ENCODE data around the gene DPH7. TPM values are rescaled to one million over a fixed set of nuclear protein-coding genes. Genes with fewer than 3 reads are reported as not detected.

The DPH7 gene
- total RNA-seq, 5 donors from 2014 or later (not counting 1 experiment from before 2014, with no cell fraction given): 45.0 to 71.0 (median 66.3) TPM

DNA sequence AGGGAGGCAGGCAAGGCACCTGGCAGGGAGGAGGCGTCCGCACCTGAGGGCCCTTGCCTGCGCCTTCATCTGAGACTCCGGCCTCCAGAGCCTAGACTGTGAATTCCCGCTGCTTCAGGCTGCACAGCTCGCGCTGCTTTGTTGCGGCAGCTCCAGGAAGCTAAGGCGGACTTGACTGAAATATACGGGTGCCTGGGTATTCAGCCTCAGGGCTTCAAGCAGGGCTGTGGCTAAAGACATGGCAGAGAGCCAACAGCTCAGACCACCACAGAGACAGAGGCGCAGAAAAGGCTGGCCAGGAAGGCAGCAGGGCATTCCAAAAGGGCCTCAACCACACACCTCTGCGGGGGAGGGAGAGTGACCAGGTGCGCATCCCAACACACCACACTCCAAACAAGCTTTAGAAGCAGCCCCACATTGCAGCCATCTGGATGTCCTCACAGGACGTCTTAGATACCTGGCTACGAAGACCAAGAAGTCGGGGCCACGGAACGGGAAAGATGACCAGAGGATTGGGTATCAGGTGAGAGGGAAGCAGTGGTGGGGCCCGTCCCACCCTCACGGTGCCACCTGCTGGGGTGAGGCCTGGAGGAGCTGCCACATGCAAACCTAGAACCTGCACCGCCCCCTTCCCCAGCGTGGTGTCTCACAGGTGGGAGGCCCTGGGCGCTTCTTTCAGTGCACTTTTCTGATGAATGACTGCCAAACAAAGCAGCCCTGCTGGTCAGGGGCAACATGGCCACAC lies 1.7 kb upstream of the DPH7 start:
- H3K36me3 ChIP-seq (ENCODE audit: control insufficient read depth in 2 of 2, extremely low read depth in 1 of 2, insufficient read depth in 1 of 2, low read length in 1 of 2): peaks cover 7 to 23% of the 10 kb centered on the region in 2 donors
- H3K4me1 ChIP-seq (ENCODE audit: control insufficient read depth in 1 of 2, extremely low read depth in 1 of 2, insufficient read depth in 2 of 2, low read length in 2 of 2): peaks cover 9 to 32% of the 10 kb centered on the region in 2 experiments
- CTCF ChIA-PET: interaction anchor here (0.5 to 2.5 kb wide), 3 partner anchors 10 to 702 kb away, joined by 3 to 6 read pairs (median 5); partner anchors contain the start of gene ZMYND19 (in 1 of the 2)
- no peak for ATAC-seq (replicated peaks in 1 of 4)
- peaks cover 25 to 33% (median 31%) of the 10 kb centered on the region in 3 donors for H3K4me1 Mint-ChIP-seq
- H3K27ac Mint-ChIP-seq: no peak overlapping the region
- H3K36me3 Mint-ChIP-seq: peaks cover 20% of the 10 kb centered on the region
- H3K9me3 Mint-ChIP-seq: no peaks in the 10 kb centered on the region
- no peaks in the 10 kb centered on the region for H3K27me3 Mint-ChIP-seq
- DNase-seq: no peak
- H3K9me3 ChIP-seq: no peaks in the 10 kb centered on the region
- POLR2A ChIA-PET: no interaction called here
- peak overlapping the region in 1 of 3 donors; percentile 75 for H3K4me3 Mint-ChIP-seq
- no peak overlapping the region for H3K4me3 ChIP-seq (ENCODE audit: control insufficient read depth in 1 of 2, extremely low read depth in 1 of 2, low read length in 1 of 2)
- no peak overlapping the region for H3K27ac ChIP-seq (ENCODE audit: low read length)
- WGBS (ENCODE audit: insufficient coverage): 88% methylated on average over 22 of the region's 23 CpGs
- H3K27me3 ChIP-seq (replicated peaks in 1 of 2; ENCODE audit: control insufficient read depth in 2 of 2, extremely low read depth in 1 of 2, insufficient read depth in 2 of 2, low read length in 1 of 2): no peaks in the 10 kb centered on the region

DNA sequence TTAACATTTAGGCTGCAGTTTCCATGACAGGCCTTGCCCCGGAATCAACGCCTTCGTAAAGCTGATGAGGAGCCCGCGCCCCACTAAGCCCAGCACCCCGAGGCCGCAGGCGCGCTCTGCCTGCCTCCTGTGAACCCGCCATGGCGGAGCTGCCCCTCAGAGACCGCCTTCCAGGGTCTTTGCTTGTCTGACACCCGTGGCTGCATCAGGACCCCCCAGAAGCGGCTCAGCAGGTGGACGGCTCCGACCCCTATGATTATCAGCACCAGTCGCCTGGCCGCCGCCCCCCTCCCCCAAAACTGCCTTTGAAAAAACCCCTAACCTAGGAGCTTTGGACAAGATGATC lies 507 bp upstream of the DPH7 start:
- peaks cover 23% of the 10 kb centered on the region for H3K36me3 Mint-ChIP-seq
- no peaks in the 10 kb centered on the region for H3K9me3 Mint-ChIP-seq
- peak overlapping the region; percentile 57 to 74 for H3K27ac Mint-ChIP-seq
- H3K9me3 ChIP-seq: no peaks in the 10 kb centered on the region
- POLR2A ChIA-PET: no interaction called here
- H3K4me1 Mint-ChIP-seq: peaks cover 32 to 40% (median 37%) of the 10 kb centered on the region in 3 donors
- H3K27me3 Mint-ChIP-seq: no peaks in the 10 kb centered on the region
- H3K4me3 Mint-ChIP-seq: peak overlapping the region; percentile 75 to 79 (median 76)
- H3K36me3 ChIP-seq (ENCODE audit: control insufficient read depth in 2 of 2, extremely low read depth in 1 of 2, insufficient read depth in 1 of 2, low read length in 1 of 2): peaks cover 4 to 23% of the 10 kb centered on the region in 2 donors
- H3K4me3 ChIP-seq (ENCODE audit: control insufficient read depth in 1 of 2, extremely low read depth in 1 of 2, low read length in 1 of 2): peak overlapping the region; percentile 54 to 79
- ATAC-seq (replicated peaks in 1 of 4) (no peak), DNase-seq (no peak)
- H3K27ac ChIP-seq (ENCODE audit: low read length): no peak overlapping the region
- no peaks in the 10 kb centered on the region for H3K27me3 ChIP-seq (replicated peaks in 1 of 2; ENCODE audit: control insufficient read depth in 2 of 2, extremely low read depth in 1 of 2, insufficient read depth in 2 of 2, low read length in 1 of 2)
- CTCF ChIA-PET: interaction anchor here (0.6 to 2.5 kb wide), 8 partner anchors 9 to 255 kb away, joined by 3 to 6 read pairs (median 4); partner anchors contain the start of gene ZMYND19 (in 1 of the 2)
- WGBS (ENCODE audit: insufficient coverage): 56% methylated on average over 14 of the region's 19 CpGs
- peaks cover 9 to 32% of the 10 kb centered on the region in 2 experiments for H3K4me1 ChIP-seq (ENCODE audit: control insufficient read depth in 1 of 2, extremely low read depth in 1 of 2, insufficient read depth in 2 of 2, low read length in 2 of 2)

DNA sequence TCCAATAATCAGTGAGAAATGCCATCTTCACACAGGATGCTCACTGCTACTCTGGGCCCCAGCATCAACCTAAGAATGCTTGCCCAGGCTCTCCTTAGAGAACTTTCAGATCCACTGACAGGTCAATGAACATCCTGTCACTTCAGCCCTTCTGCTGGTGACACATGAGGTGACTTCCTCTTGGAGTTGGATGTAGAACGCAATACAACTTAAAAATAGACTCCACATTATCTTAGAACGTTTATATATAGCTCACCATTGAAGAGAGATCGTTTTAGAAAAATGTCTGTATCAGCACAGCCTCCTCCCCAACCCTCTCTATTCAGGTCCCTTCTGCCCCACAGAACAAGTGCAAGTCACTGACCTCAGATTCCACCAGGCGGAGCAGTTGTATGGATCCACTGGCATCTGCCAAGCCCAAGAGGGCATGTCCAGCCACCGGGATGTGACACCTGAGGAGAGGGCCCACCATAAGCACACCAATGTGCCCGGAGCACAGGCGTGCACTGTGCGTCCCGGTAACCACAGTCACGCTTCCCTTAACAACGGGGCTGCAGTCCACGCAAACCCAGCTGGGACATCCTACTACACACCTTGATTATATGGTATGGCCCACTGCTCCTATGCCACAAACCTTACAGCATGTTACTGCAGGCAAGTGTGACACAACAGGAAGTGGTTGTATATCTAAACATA lies 2.9 kb downstream of the DPH7 start:
- H3K27ac Mint-ChIP-seq: no peak overlapping the region
- H3K4me3 Mint-ChIP-seq: peak overlapping the region in 2 of 3 donors; percentile 51 to 75
- ATAC-seq (replicated peaks in 1 of 4): no peak
- Histone ChIP-seq H3K4me3 (ENCODE audit: control insufficient read depth in 1 of 2, extremely low read depth in 1 of 2, low read length in 1 of 2) (no peak overlapping the region), H3K27me3 (replicated peaks in 1 of 2; ENCODE audit: control insufficient read depth in 2 of 2, extremely low read depth in 1 of 2, insufficient read depth in 2 of 2, low read length in 1 of 2) (no peaks in the 10 kb centered on the region), H3K9me3 (no peaks in the 10 kb centered on the region), H3K27ac (ENCODE audit: low read length) (no peak overlapping the region), H3K36me3 (ENCODE audit: control insufficient read depth in 2 of 2, extremely low read depth in 1 of 2, insufficient read depth in 1 of 2, low read length in 1 of 2) (peaks cover 10 to 30% of the 10 kb centered on the region in 2 donors), H3K4me1 (ENCODE audit: control insufficient read depth in 1 of 2, extremely low read depth in 1 of 2, insufficient read depth in 2 of 2, low read length in 2 of 2) (peaks cover 9 to 32% of the 10 kb centered on the region in 2 experiments)
- H3K36me3 Mint-ChIP-seq: peaks cover 24% of the 10 kb centered on the region
- ChIA-PET POLR2A (no interaction called here), CTCF (no interaction called here)
- peaks cover 33 to 40% (median 37%) of the 10 kb centered on the region in 3 donors for H3K4me1 Mint-ChIP-seq
- 79% methylated on average over 3 of the region's 12 CpGs for WGBS (ENCODE audit: insufficient coverage)
- no peaks in the 10 kb centered on the region for H3K9me3 Mint-ChIP-seq
- no peaks in the 10 kb centered on the region for H3K27me3 Mint-ChIP-seq
- DNase-seq: no peak

DNA sequence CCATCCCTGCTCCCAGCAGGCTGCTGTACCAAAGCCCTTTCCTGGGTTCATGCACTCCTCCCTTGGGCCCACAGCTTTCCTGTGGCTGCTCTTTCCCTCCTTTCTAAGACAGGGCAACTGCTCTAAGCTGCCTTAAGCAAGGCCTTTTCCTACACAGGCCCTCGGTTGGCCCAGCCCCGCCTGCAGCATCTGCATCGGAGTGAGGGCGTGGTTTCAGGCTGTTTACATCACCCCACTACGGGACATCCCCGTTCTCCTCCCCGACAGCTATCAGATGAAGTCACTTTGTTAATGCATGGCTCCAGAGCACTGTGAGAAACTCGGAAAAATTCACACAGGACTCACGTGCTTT lies 3.4 kb downstream of the DPH7 start:
- Histone ChIP-seq H3K36me3 (ENCODE audit: control insufficient read depth in 2 of 2, extremely low read depth in 1 of 2, insufficient read depth in 1 of 2, low read length in 1 of 2) (peaks cover 10 to 35% of the 10 kb centered on the region in 2 donors), H3K4me3 (ENCODE audit: control insufficient read depth in 1 of 2, extremely low read depth in 1 of 2, low read length in 1 of 2) (no peak overlapping the region)
- H3K4me3 Mint-ChIP-seq: peak overlapping the region in 1 of 3 donors; percentile 51

DNA sequence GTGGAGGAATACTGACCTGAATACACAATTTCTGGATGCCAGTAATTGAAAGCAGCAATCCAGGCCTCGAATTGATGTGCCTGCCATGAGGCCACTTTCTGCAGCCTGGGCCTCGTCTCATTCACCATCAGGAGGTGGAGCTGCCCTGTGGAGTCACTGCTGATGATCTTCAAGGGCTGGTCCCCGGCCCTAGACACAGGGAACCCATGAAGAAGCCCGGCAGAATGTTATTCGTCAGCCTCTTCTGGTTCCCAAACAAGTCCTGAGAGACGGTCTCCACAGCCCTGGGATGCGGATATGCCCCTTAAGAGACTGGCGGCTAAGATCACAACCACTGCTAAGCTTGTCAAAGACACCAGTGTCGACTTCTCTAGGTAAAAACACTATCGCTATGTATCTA lies 4.5 kb downstream of the DPH7 start:
- H3K27me3 ChIP-seq (replicated peaks in 1 of 2; ENCODE audit: control insufficient read depth in 2 of 2, extremely low read depth in 1 of 2, insufficient read depth in 2 of 2, low read length in 1 of 2): no peaks in the 10 kb centered on the region
- H3K27ac ChIP-seq (ENCODE audit: low read length): no peak overlapping the region
- H3K4me1 ChIP-seq (ENCODE audit: control insufficient read depth in 1 of 2, extremely low read depth in 1 of 2, insufficient read depth in 2 of 2, low read length in 2 of 2): peaks cover 9 to 29% of the 10 kb centered on the region in 2 experiments
- no peak for ATAC-seq (replicated peaks in 1 of 4)
- H3K27me3 Mint-ChIP-seq: no peaks in the 10 kb centered on the region
- WGBS (ENCODE audit: insufficient coverage): 96% methylated on average over 7 of the region's 10 CpGs
- H3K36me3 ChIP-seq (ENCODE audit: control insufficient read depth in 2 of 2, extremely low read depth in 1 of 2, insufficient read depth in 1 of 2, low read length in 1 of 2): peaks cover 10 to 36% of the 10 kb centered on the region in 2 donors
- H3K27ac Mint-ChIP-seq: no peak overlapping the region
- H3K9me3 ChIP-seq: no peaks in the 10 kb centered on the region
- no peak overlapping the region for H3K4me3 ChIP-seq (ENCODE audit: control insufficient read depth in 1 of 2, extremely low read depth in 1 of 2, low read length in 1 of 2)
- POLR2A ChIA-PET: interaction anchor here (0.6 kb wide), 2 partner anchors 46 to 262 kb away, joined by 4 to 10 read pairs; no protein-coding TSS in a partner anchor
- H3K4me1 Mint-ChIP-seq: peaks cover 41 to 44% (median 42%) of the 10 kb centered on the region in 3 donors
- no peak overlapping the region for H3K4me3 Mint-ChIP-seq
- DNase-seq: no peak
- H3K36me3 Mint-ChIP-seq: peaks cover 30% of the 10 kb centered on the region
- CTCF ChIA-PET: no interaction called here
- no peaks in the 10 kb centered on the region for H3K9me3 Mint-ChIP-seq

More for the DNA sequence above, 3.4 kb downstream of the DPH7 start:
- Mint-ChIP-seq H3K27me3 (no peaks in the 10 kb centered on the region), H3K9me3 (no peaks in the 10 kb centered on the region), H3K36me3 (peaks cover 29% of the 10 kb centered on the region), H3K4me1 (peaks cover 39 to 44% (median 42%) of the 10 kb centered on the region in 3 donors), H3K27ac (no peak overlapping the region)
- peaks cover 9 to 32% of the 10 kb centered on the region in 2 experiments for H3K4me1 ChIP-seq (ENCODE audit: control insufficient read depth in 1 of 2, extremely low read depth in 1 of 2, insufficient read depth in 2 of 2, low read length in 2 of 2)
- no peak overlapping the region for H3K27ac ChIP-seq (ENCODE audit: low read length)
- ChIA-PET POLR2A (no interaction called here), CTCF (no interaction called here)
- H3K9me3 ChIP-seq: no peaks in the 10 kb centered on the region
- H3K27me3 ChIP-seq (replicated peaks in 1 of 2; ENCODE audit: control insufficient read depth in 2 of 2, extremely low read depth in 1 of 2, insufficient read depth in 2 of 2, low read length in 1 of 2): no peaks in the 10 kb centered on the region
- 70% methylated on average over 8 of the region's 9 CpGs for WGBS (ENCODE audit: insufficient coverage)
- no peak for DNase-seq
- no peak for ATAC-seq (replicated peaks in 1 of 4)

DNA sequence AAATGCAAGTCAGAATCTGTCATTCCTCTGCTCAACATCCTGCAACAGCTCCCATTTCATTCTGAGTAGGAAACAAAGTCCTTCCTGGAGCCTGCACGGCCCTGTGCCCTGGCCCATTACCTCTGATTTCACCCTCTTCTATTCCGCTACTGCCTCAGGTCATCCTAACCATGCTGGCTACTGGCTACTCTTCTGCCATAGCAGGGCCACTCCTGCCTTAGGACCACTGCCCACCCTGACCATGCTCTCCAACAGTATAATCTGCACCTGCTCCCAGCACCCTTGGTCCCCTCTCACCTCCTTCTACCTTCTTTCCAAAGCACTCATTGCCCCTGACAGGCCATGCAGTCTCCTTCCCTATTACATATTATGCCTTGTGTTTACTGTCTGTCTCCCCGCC lies 8.2 kb downstream of the DPH7 start:
- ChIA-PET CTCF (no interaction called here), POLR2A (no interaction called here)
- Histone ChIP-seq H3K27me3 (replicated peaks in 1 of 2; ENCODE audit: control insufficient read depth in 2 of 2, extremely low read depth in 1 of 2, insufficient read depth in 2 of 2, low read length in 1 of 2) (no peaks in the 10 kb centered on the region), H3K4me3 (ENCODE audit: control insufficient read depth in 1 of 2, extremely low read depth in 1 of 2, low read length in 1 of 2) (no peak overlapping the region), H3K36me3 (ENCODE audit: control insufficient read depth in 2 of 2, extremely low read depth in 1 of 2, insufficient read depth in 1 of 2, low read length in 1 of 2) (peaks cover 10 to 35% of the 10 kb centered on the region in 2 donors), H3K27ac (ENCODE audit: low read length) (no peak overlapping the region), H3K9me3 (no peaks in the 10 kb centered on the region), H3K4me1 (ENCODE audit: control insufficient read depth in 1 of 2, extremely low read depth in 1 of 2, insufficient read depth in 2 of 2, low read length in 2 of 2) (no peaks in the 10 kb centered on the region)
- DNase-seq (no peak), ATAC-seq (replicated peaks in 1 of 4) (no peak)
- Mint-ChIP-seq H3K27me3 (no peaks in the 10 kb centered on the region), H3K36me3 (peaks cover 25% of the 10 kb centered on the region), H3K27ac (peak overlapping the region in 1 of 2 donors; percentile 58), H3K4me1 (peaks cover 15 to 23% (median 16%) of the 10 kb centered on the region in 3 donors), H3K4me3 (no peak overlapping the region), H3K9me3 (no peaks in the 10 kb centered on the region)
- WGBS (ENCODE audit: insufficient coverage): 96% methylated on average over 2 of the region's 3 CpGs

Measured in T-cell (primary cell).